Peyer's patch (tissue), 4 donors: ENCODE measurements around the gene MALSU1. TPM values are rescaled to one million over a fixed set of nuclear protein-coding genes. Genes with fewer than 3 reads are reported as not detected.

Experiments used
- DNase-seq, 3 donors: peaks; one replicate each; pipeline ENCODE4 v3.0.0-alpha.2; 2017 to 2019
- H3K27ac ChIP-seq, 4 donors: fragments of 200-600 bp; sonication (generic); one replicate each; pipeline ENCODE4 v1.5.1; 2016 to 2019
- H3K27me3 ChIP-seq, 2 donors: fragments of 200-600 bp; sonication (generic); one replicate each; pipeline ENCODE4 v1.5.1; 2019
- H3K36me3 ChIP-seq, 3 donors: fragments of 200-600 bp; sonication (generic); one replicate each; pipeline ENCODE4 v1.5.1; 2016 to 2019
- H3K4me1 ChIP-seq, 4 donors: fragments of 200-600 bp; sonication (generic); one replicate each; pipeline ENCODE4 v1.5.1; 2016 to 2019
- H3K4me3 ChIP-seq, 4 donors: fragments of 200-600 bp; sonication (generic); 1 replicate in 3 of 4; 2 replicates in 1 of 4; pipeline ENCODE4 v1.5.1; 2016 to 2019; ENCODE audit warnings: mild to moderate bottlenecking in 1 of 4
- H3K9me3 ChIP-seq, 4 donors: fragments of 200-600 bp; sonication (generic); one replicate each; pipeline ENCODE4 v1.5.1; 2016 to 2019; ENCODE audit warnings: mild to moderate bottlenecking in 1 of 4
- CTCF ChIP-seq, 6 experiments: fragments of 450-650 bp in 4 of 6; fragments of 200-600 bp in 2 of 6; sonication (generic) in 1 of 6; IDR thresholded peaks; one replicate each; pipeline ENCODE4 v1.5.1; 2017 to 2019; ENCODE audit warnings: antibody characterized with exemption in 6 of 6, mild to moderate bottlenecking in 3 of 6, moderate library complexity in 1 of 6
- POLR2A ChIP-seq, 2 donors: fragments of 450-650 bp; IDR thresholded peaks; one replicate each; pipeline ENCODE4 v1.5.1; 2017; ENCODE audit warnings: antibody characterized with exemption in 2 of 2, mild to moderate bottlenecking in 2 of 2, moderate library complexity in 2 of 2
- total RNA-seq, 4 donors: library from RNA; depleted of rRNA; stranded (reverse); fragments of >200 nt; gene quantifications; one replicate each; pipeline ENCODE4 v1.1.0, GENCODE V29; 2016

Gene MALSU1
- total RNA-seq, 4 donors from 2014 or later, result 15.7 to 40.5 (median 31.3) TPM

GRCh38 chr7:23287612-23288011 lies 11.5 kb upstream of the MALSU1 start:
- H3K27ac ChIP-seq, result no peak overlapping the region
- no peaks in the 10 kb centered on the region for H3K9me3 ChIP-seq
- H3K36me3 ChIP-seq, result no peaks in the 10 kb centered on the region
- no peak for DNase-seq
- H3K4me1 ChIP-seq, result no peaks in the 10 kb centered on the region
- no peaks in the 10 kb centered on the region for H3K27me3 ChIP-seq
- TF ChIP-seq CTCF (IDR thresholded peaks at IDR 0.05) (no peak), POLR2A (IDR thresholded peaks at IDR 0.05) (no peak)
- H3K4me3 ChIP-seq, result no peak overlapping the region

GRCh38 chr7:23290993-23291392 lies 8.1 kb upstream of the MALSU1 start:
- Histone ChIP-seq H3K27me3 (no peaks in the 10 kb centered on the region), H3K9me3 (no peaks in the 10 kb centered on the region), H3K36me3 (no peaks in the 10 kb centered on the region), H3K27ac (no peak overlapping the region), H3K4me1 (no peaks in the 10 kb centered on the region), H3K4me3 (no peak overlapping the region)
- TF ChIP-seq POLR2A (IDR thresholded peaks at IDR 0.05) (no peak), CTCF (IDR thresholded peaks at IDR 0.05) (no peak)
- DNase-seq, result no peak

GRCh38 chr7:23291957-23292560 lies 7.1 kb upstream of the MALSU1 start:
- no peaks in the 10 kb centered on the region for H3K4me1 ChIP-seq
- DNase-seq, result no peak
- no peaks in the 10 kb centered on the region for H3K9me3 ChIP-seq
- H3K4me3 ChIP-seq, result no peak overlapping the region
- no peak for TF ChIP-seq CTCF (IDR thresholded peaks at IDR 0.05)
- TF ChIP-seq POLR2A (IDR thresholded peaks at IDR 0.05), result no peak
- no peaks in the 10 kb centered on the region for H3K27me3 ChIP-seq
- H3K36me3 ChIP-seq, result no peaks in the 10 kb centered on the region
- H3K27ac ChIP-seq, result no peak overlapping the region

GRCh38 chr7:23292623-23293022 lies 6.5 kb upstream of the MALSU1 start:
- H3K36me3 ChIP-seq, result no peaks in the 10 kb centered on the region
- no peak for DNase-seq
- no peaks in the 10 kb centered on the region for H3K27me3 ChIP-seq
- H3K4me3 ChIP-seq, result no peak overlapping the region
- no peak overlapping the region for H3K27ac ChIP-seq
- TF ChIP-seq CTCF (IDR thresholded peaks at IDR 0.05) (no peak), POLR2A (IDR thresholded peaks at IDR 0.05) (no peak)
- H3K9me3 ChIP-seq, result no peaks in the 10 kb centered on the region
- H3K4me1 ChIP-seq, result no peaks in the 10 kb centered on the region

- TF ChIP-seq CTCF (IDR thresholded peaks at IDR 0.05) (no peak), POLR2A (IDR thresholded peaks at IDR 0.05) (no peak)
- Histone ChIP-seq H3K4me3 (no peak overlapping the region), H3K4me1 (no peaks in the 10 kb centered on the region), H3K27me3 (no peaks in the 10 kb centered on the region), H3K9me3 (no peaks in the 10 kb centered on the region), H3K27ac (no peak overlapping the region), H3K36me3 (no peaks in the 10 kb centered on the region)
- no peak for DNase-seq
Measured at GRCh38 chr7:23293500-23294073, 5.6 kb upstream of the MALSU1 start.
